ENCODE results near the gene KIF23.

GRCh38 chr15:69490356-69491037, 76.3 kb downstream of the KIF23 start:
- TF ChIP-seq, protein P1, sequence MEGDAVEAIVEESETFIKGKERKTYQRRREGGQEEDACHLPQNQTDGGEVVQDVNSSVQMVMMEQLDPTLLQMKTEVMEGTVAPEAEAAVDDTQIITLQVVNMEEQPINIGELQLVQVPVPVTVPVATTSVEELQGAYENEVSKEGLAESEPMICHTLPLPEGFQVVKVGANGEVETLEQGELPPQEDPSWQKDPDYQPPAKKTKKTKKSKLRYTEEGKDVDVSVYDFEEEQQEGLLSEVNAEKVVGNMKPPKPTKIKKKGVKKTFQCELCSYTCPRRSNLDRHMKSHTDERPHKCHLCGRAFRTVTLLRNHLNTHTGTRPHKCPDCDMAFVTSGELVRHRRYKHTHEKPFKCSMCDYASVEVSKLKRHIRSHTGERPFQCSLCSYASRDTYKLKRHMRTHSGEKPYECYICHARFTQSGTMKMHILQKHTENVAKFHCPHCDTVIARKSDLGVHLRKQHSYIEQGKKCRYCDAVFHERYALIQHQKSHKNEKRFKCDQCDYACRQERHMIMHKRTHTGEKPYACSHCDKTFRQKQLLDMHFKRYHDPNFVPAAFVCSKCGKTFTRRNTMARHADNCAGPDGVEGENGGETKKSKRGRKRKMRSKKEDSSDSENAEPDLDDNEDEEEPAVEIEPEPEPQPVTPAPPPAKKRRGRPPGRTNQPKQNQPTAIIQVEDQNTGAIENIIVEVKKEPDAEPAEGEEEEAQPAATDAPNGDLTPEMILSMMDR (IDR thresholded peaks at IDR 0.05), result no peak
- TF ChIP-seq EZH2 (IDR thresholded peaks at IDR 0.05), result no peak
- no peak for TF ChIP-seq EZH2phosphoT487 (IDR thresholded peaks at IDR 0.05)
